Kidney (tissue), 14 donors: ENCODE data around the gene FAM227B. TPM values are rescaled to one million over a fixed set of nuclear protein-coding genes. Genes with fewer than 3 reads are reported as not detected.

Source experiments
- DNase-seq, 5 donors: peaks; one replicate each; pipeline ENCODE4 v3.0.0-alpha.2; 2013 to 2020
- FAIRE-seq: peaks from 2 replicates; lab custom pipeline; 2012; peaks lifted over from hg19 to GRCh38; lab: Jason Lieb, UNC
- H3K27ac ChIP-seq, 2 donors: one replicate each; pipeline ENCODE4 v1.7.0; 2013; ENCODE audit warnings: low read depth in 2 of 2, low read length in 2 of 2, inconsistent platforms in 1 of 2
- H3K27me3 ChIP-seq: one replicate; pipeline ENCODE4 v1.7.1; 2013; ENCODE audit warnings: low read length, inconsistent platforms; ENCODE audit not compliant: control insufficient read depth, insufficient read depth
- H3K36me3 ChIP-seq, 3 donors: one replicate each; pipeline versions ENCODE4 v1.7.0 to v1.7.1; 2013; ENCODE audit warnings: low read length in 3 of 3, control low read depth in 1 of 3, inconsistent platforms in 1 of 3; ENCODE audit not compliant: insufficient read depth in 3 of 3, control insufficient read depth in 2 of 3
- H3K4me1 ChIP-seq, 3 donors: one replicate each; pipeline versions ENCODE4 v1.7.0 to v1.7.1; 2013; ENCODE audit warnings: low read length in 3 of 3, inconsistent platforms in 1 of 3, low read depth in 1 of 3; ENCODE audit not compliant: control insufficient read depth in 2 of 3, insufficient read depth in 2 of 3
- H3K4me3 ChIP-seq, 3 donors: one replicate each; pipeline versions ENCODE4 v1.7.0 to v1.8.1; 2013; ENCODE audit warnings: low read length in 3 of 3, control low read depth in 1 of 3, inconsistent platforms in 1 of 3
- H3K9ac ChIP-seq, 3 donors: one replicate each; pipeline versions ENCODE4 v1.7.0 to v1.7.1; 2013; ENCODE audit warnings: low read length in 3 of 3, control low read depth in 1 of 3, inconsistent platforms in 1 of 3
- H3K9me3 ChIP-seq, 3 donors: one replicate each; pipeline versions ENCODE4 v1.7.0 to v1.7.1; 2013; ENCODE audit warnings: low read length in 3 of 3, control low read depth in 1 of 3, inconsistent platforms in 1 of 3; ENCODE audit not compliant: control insufficient read depth in 2 of 3, insufficient read depth in 1 of 3
- CTCF ChIP-seq: IDR thresholded peaks from 3 replicates; pipeline ENCODE4 v1.5.1; 2012; ENCODE audit warnings: mild to moderate bottlenecking, moderate library complexity, borderline replicate concordance; ENCODE audit not compliant: insufficient read depth; ENCODE audit errors: extremely low read depth
- intact Hi-C: fragments of 100-400 bp; cut with DNase I; formaldehyde crosslinking; loops from one replicate; pipeline ENCODE4 v1.11.1; 2022
- polyA plus RNA-seq: library from polyadenylated mRNA; stranded (reverse); fragments of 350-450 nt; fragmentation: Illumina TruSeq; extraction: RNeasy Lipid Tissue Mini Kit (QIAGEN cat#74804); gene quantifications from one replicate; pipeline ENCODE4 v1.2.3, GENCODE V29; 2014; ENCODE audit warnings: low read depth, low replicate concordance; ENCODE audit not compliant: insufficient read depth
- total RNA-seq: library from RNA; stranded (reverse); fragmentation: NEBNext Ultra II Directional; extraction: Animal tissue kit (Norgen Biotek cat#: 25700); gene quantifications from one replicate; pipeline ENCODE4 v1.2.1, GENCODE V29; 2021
- donor health status: control.
- donor health status: control.
- donor health status: control.
- donor health status: control.
- donor health status: control.
- donor health status: DM: yes; HTN: yes; CAD: no.
- donor health status: Normal renal cell carcinoma (clear cell type).

FAM227B gene
- total and polyA plus RNA-seq, 2 donors from 2014 or later: 11.7 to 12.2 TPM

GRCh38 chr15:49460411-49460941 lies 160.1 kb downstream of the FAM227B start:
- H3K9ac ChIP-seq: no peak overlapping the region
- no peak overlapping the region for H3K27ac ChIP-seq
- no peaks in the 10 kb centered on the region for H3K27me3 ChIP-seq
- no peaks in the 10 kb centered on the region for H3K36me3 ChIP-seq
- DNase-seq (no peak), FAIRE-seq (no peak)
- H3K9me3 ChIP-seq: no peaks in the 10 kb centered on the region
- H3K4me1 ChIP-seq: no peaks in the 10 kb centered on the region
- H3K4me3 ChIP-seq: no peak overlapping the region
- TF ChIP-seq CTCF: no peak
- intact Hi-C loops: no loop called here

GRCh38 chr15:49458145-49458544 lies 162.5 kb downstream of the FAM227B start:
- H3K4me3 ChIP-seq: no peak overlapping the region
- no peak overlapping the region for H3K9ac ChIP-seq
- H3K27ac ChIP-seq: no peak overlapping the region
- TF ChIP-seq CTCF: no peak
- intact Hi-C loops: no loop called here
- H3K4me1 ChIP-seq: no peaks in the 10 kb centered on the region
- H3K27me3 ChIP-seq: no peaks in the 10 kb centered on the region
- H3K36me3 ChIP-seq: no peaks in the 10 kb centered on the region
- no peak for FAIRE-seq
- H3K9me3 ChIP-seq: no peaks in the 10 kb centered on the region
- DNase-seq: no peak

GRCh38 chr15:49456166-49456565 lies 164.5 kb downstream of the FAM227B start:
- Histone ChIP-seq H3K9ac (no peak overlapping the region), H3K36me3 (no peaks in the 10 kb centered on the region), H3K9me3 (no peaks in the 10 kb centered on the region), H3K4me3 (no peak overlapping the region), H3K27ac (no peak overlapping the region), H3K4me1 (no peaks in the 10 kb centered on the region), H3K27me3 (no peaks in the 10 kb centered on the region)
- TF ChIP-seq CTCF: no peak
- DNase-seq: peak in 1 of 5 donors; percentile 12
- intact Hi-C loops: no loop called here
- FAIRE-seq: no peak

- H3K27me3 ChIP-seq: no peaks in the 10 kb centered on the region
- TF ChIP-seq CTCF: no peak
- DNase-seq: no peak
- H3K27ac ChIP-seq: no peak overlapping the region
- no peaks in the 10 kb centered on the region for H3K9me3 ChIP-seq
- FAIRE-seq: no peak
- no peaks in the 10 kb centered on the region for H3K4me1 ChIP-seq
- H3K36me3 ChIP-seq: no peaks in the 10 kb centered on the region
- intact Hi-C loops: no loop called here
- H3K4me3 ChIP-seq: no peak overlapping the region
- no peak overlapping the region for H3K9ac ChIP-seq
These were observed 168.0 kb downstream of the FAM227B start for GRCh38 chr15:49452595-49452994.
